Measurements from ENCODE around the gene MAST4.

The MAST4 gene

GRCh38 chr5:66958201-66958979 is 362.2 kb downstream of the MAST4 start:
- Histone ChIP-seq H3K4me2 (ENCODE audit: low read length) (no peak overlapping the region), H3K9me2 (replicated peaks; ENCODE audit: control insufficient read depth, low read length) (no peaks in the 10 kb centered on the region), H3K27ac (ENCODE audit: low read depth, low read length) (no peak overlapping the region)

GRCh38 chr5:66958980-66959641 is 362.9 kb downstream of the MAST4 start:
- Histone ChIP-seq H3K9me2 (replicated peaks; ENCODE audit: control insufficient read depth, low read length) (no peaks in the 10 kb centered on the region), H3K4me2 (ENCODE audit: low read length) (no peak overlapping the region), H3K27ac (ENCODE audit: low read depth, low read length) (no peak overlapping the region), H3K36me3 (ENCODE audit: control insufficient read depth, low read length) (no peaks in the 10 kb centered on the region), H3F3A (ENCODE audit: control insufficient read depth, insufficient read depth) (no peaks in the 10 kb centered on the region), H3K4me1 (ENCODE audit: control insufficient read depth, low read length) (no peaks in the 10 kb centered on the region), H3K4me3 (ENCODE audit: low read length) (no peak overlapping the region), H4K20me1 (ENCODE audit: control insufficient read depth, insufficient read depth, low read depth, low read length) (no peaks in the 10 kb centered on the region), H3K9me3 (ENCODE audit: control insufficient read depth, insufficient read depth, low read length) (no peaks in the 10 kb centered on the region), H3K27me3 (ENCODE audit: control insufficient read depth, low read length) (no peaks in the 10 kb centered on the region; the same call in 1 of the 2 replicates), H3K79me2 (ENCODE audit: control insufficient read depth, low read length) (no peaks in the 10 kb centered on the region)
- TF ChIP-seq EZH2phosphoT487 (IDR thresholded peaks at IDR 0.05; ENCODE audit: borderline replicate concordance, low read length) (no peak), CTCF (IDR thresholded peaks at IDR 0.05; ENCODE audit: low read depth, low read length, poor library complexity, severe bottlenecking) (no peak)

More at GRCh38 chr5:66958201-66958979, 362.2 kb downstream of the MAST4 start:
- H3K9me3 ChIP-seq (ENCODE audit: control insufficient read depth, insufficient read depth, low read length), result no peaks in the 10 kb centered on the region
- no peaks in the 10 kb centered on the region for H3K4me1 ChIP-seq (ENCODE audit: control insufficient read depth, low read length)
- no peaks in the 10 kb centered on the region for H3F3A ChIP-seq (ENCODE audit: control insufficient read depth, insufficient read depth)
- no peaks in the 10 kb centered on the region for H4K20me1 ChIP-seq (ENCODE audit: control insufficient read depth, insufficient read depth, low read depth, low read length)
- no peak overlapping the region for H3K4me3 ChIP-seq (ENCODE audit: low read length)
- no peaks in the 10 kb centered on the region for H3K36me3 ChIP-seq (ENCODE audit: control insufficient read depth, low read length)
- H3K79me2 ChIP-seq (ENCODE audit: control insufficient read depth, low read length), result no peaks in the 10 kb centered on the region
- TF ChIP-seq CTCF (IDR thresholded peaks at IDR 0.05; ENCODE audit: low read depth, low read length, poor library complexity, severe bottlenecking) (no peak), EZH2phosphoT487 (IDR thresholded peaks at IDR 0.05; ENCODE audit: borderline replicate concordance, low read length) (no peak)
- no peaks in the 10 kb centered on the region; the same call in 1 of the 2 replicates for H3K27me3 ChIP-seq (ENCODE audit: control insufficient read depth, low read length)

- no peak overlapping the region for H3K4me3 ChIP-seq (ENCODE audit: low read length)
- no peaks in the 10 kb centered on the region for H4K20me1 ChIP-seq (ENCODE audit: control insufficient read depth, insufficient read depth, low read depth, low read length)
- H3K9me2 ChIP-seq (replicated peaks; ENCODE audit: control insufficient read depth, low read length), result no peaks in the 10 kb centered on the region
- no peak overlapping the region for H3K4me2 ChIP-seq (ENCODE audit: low read length)
- H3F3A ChIP-seq (ENCODE audit: control insufficient read depth, insufficient read depth), result no peaks in the 10 kb centered on the region
- no peaks in the 10 kb centered on the region; the same call in 1 of the 2 replicates for H3K27me3 ChIP-seq (ENCODE audit: control insufficient read depth, low read length)
- no peak for TF ChIP-seq CTCF (IDR thresholded peaks at IDR 0.05; ENCODE audit: low read depth, low read length, poor library complexity, severe bottlenecking)
- no peaks in the 10 kb centered on the region for H3K36me3 ChIP-seq (ENCODE audit: control insufficient read depth, low read length)
- H3K27ac ChIP-seq (ENCODE audit: low read depth, low read length), result no peak overlapping the region
- no peaks in the 10 kb centered on the region for H3K79me2 ChIP-seq (ENCODE audit: control insufficient read depth, low read length)
- H3K4me1 ChIP-seq (ENCODE audit: control insufficient read depth, low read length), result no peaks in the 10 kb centered on the region
- H3K9me3 ChIP-seq (ENCODE audit: control insufficient read depth, insufficient read depth, low read length), result no peaks in the 10 kb centered on the region
Measured at GRCh38 chr5:66959653-66960052, 363.5 kb downstream of the MAST4 start.

Data from DOHH2 (cell line).